ENCODE data around the gene DIS3L2.
"Not testable (repeated sequence)": the region's sequence is repeated elsewhere in the genome, so short reads cannot be mapped to it uniquely, and the experiment has no call there.

The DIS3L2 gene

DNA sequence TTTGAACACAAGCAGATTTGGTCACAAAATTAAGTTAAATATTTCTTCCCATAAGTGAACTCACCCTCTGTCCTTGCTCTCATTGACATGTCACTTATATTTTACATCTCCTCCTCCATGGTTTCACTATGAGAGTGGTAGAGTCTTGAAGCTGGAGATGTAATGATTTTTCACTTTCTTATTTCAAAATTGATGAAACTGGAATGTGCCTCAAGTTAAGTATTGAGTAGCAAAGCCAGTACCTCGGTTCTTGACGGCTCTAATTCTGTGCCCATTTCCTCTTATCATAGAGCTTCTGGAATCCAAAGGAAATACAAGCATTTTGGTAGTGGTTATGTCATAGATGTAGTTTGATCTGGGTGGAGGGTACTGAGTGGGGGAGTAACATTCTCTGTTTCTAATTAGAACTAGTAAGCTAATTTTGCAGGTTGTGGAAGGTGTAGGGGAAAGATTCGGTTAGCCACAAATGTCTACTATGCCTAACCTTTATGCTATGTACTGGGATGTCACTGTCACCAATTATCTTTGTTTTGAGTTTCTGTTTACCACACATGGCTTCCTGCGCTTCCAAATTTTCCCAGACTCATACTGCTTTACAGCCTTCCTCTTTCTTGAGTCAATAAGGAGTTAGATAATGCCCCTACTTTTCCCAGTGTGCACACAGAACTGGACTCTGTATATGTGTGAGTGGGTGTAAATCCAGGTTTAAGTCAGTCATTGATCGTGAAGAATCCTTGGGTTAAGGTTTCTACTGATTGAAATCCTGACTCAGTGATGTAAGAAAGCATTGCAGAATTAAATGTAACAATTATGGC, 96.8 kb downstream of the DIS3L2 start:
- DNase-seq, result no peak

DNA sequence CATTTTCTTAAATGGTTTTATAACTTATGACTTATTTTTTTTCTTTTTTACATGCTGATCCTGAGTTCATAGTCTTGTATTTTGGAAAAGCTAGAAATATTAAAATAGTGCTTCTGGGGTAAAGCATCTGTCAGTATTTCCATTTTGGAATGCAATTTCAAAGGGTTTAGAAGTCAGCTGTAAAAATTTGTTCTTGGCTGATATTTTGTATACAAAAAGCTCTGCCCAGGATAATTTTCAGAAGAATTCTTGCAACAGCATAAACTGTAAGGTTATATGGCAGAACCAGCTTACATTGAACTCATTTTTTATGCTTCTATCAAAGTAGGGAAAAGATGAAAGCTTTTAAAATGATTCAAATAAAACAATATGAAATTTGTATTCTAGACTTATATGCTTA, 97.4 kb downstream of the DIS3L2 start:
- no peak for DNase-seq

DNA sequence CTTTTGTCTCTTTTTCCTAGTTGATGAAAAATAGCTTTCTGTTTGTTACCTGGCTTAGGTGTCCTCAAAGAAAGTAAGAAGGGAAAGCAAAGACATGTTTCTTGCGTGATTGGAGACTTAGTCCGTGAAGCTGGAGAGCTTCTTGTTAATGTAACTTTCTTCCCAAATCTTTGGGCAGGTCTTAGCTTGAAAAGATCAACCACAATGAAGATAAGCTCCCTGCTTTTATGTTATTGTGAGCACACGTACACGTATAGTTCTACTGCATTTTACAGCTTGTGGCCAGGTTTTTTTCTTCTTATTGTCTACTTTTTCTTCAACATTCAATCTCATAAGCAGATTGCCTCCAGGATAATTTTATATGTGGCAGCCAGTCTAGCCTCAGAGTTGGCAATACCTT, 99.8 kb downstream of the DIS3L2 start:
- DNase-seq, result no peak

DNA sequence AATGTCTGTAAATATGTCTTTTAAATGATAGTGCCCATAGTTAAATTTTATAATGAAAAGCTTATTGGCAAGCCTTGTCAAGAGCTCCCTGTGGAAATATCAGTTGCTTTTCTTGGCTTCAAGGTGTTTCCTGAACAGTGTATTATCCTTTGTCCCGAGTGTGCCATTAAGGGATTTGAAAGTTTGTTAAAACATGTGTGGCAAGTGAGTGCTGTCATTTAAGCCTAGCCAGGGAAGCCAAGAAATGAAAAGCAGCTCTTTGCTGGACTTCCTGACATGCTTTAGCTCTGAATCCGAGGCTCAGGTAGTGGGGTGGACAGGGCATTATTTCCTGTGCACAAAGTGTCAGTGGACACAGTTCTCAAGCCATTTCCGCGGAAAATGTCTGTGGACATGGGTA, 111.5 kb downstream of the DIS3L2 start:
- DNase-seq, result no peak

GRCh38 chr2:232073699-232074098, 112.2 kb downstream of the DIS3L2 start:
- DNase-seq, result no peak

DNA sequence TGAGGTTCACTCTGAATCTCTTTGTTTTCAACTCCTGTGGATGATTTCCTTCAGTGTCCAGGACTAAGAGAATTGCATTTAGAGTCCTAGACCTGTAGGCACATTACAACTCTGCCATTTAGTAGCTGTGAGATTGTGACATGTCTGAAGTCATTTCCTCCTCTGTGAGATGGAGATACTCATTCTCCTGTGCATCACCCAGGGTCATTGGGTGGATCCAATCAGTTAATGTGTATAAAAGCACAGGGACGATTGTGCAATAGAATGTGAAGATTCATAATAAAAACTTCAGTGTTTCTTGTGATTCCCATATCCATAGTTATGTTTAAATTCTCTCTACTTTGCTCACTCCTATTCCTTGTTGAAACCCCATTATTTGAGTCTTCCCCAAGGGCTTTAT, 113.6 kb downstream of the DIS3L2 start:
- DNase-seq, result no peak

GRCh38 chr2:232075859-232076258, 114.3 kb downstream of the DIS3L2 start:
- DNase-seq, result no peak

- DNase-seq, result no peak
Measured at GRCh38 chr2:232076272-232076671, 114.8 kb downstream of the DIS3L2 start.

GRCh38 chr2:232076736-232077135, 115.2 kb downstream of the DIS3L2 start:
- DNase-seq, result no peak

GRCh38 chr2:232085164-232085563, 123.7 kb downstream of the DIS3L2 start:
- no peak for DNase-seq

- no peak for DNase-seq
Measured at GRCh38 chr2:232085826-232086425, 124.4 kb downstream of the DIS3L2 start.

DNA sequence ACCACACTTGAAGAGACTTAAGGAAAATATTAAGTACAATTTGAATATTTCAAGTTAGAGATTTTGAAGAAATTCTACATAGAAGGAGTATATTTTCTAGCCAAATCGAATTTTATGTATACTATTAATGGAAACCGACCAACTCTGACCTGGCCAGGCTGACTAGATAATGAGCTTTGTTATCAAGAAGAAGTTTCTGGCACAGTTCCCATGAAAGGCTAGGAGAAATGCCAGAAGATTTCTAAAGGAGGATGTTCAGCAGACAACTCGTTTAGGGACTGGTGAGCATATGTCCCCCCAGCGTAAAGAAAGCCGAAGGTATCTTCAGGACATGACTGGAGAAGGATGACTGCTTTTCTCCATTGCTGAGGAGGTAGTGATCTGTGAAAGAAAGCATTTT, 127.3 kb downstream of the DIS3L2 start:
- DNase-seq, result peak; percentile 5

DNA sequence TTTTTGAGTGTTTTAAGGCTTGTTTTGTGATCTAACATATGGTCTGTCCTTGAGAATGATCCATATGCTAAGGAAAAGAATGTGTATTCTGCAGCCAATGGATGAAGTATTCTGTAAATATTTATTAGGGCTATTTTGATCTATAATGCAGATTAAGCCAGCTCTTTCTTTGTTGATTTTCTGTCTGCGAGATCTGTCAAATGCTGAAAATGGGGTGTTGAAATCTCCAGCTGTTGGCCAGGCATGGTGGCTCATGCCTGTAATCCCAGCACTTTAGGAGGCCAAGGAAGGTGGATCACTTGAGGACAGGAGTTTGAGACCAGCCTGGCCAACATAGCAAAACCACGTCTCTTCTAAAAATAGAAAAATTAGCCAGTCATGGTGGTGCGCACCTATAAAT, 132.7 kb downstream of the DIS3L2 start:
- no peak for DNase-seq

GRCh38 chr2:232094883-232095282, 133.4 kb downstream of the DIS3L2 start:
- DNase-seq, result no peak

DNA sequence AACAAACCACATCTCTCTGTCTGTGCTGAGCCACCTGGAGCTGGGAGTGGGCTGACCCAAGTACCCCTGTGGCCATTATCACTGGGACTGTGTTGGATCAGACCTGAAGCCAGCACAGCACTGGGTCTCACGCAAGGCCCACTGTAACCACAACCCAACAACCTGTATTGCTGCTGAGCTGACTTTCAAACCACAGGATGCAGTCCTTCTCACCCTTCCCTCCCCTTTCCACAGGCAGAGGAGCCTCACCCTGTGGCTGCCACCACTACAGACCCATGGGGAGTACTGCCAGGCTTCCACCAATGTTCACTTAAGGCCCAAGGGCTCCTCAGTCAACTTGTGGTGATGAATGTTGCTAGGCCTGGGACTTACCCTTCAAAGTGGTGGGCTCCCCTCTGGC, 135.7 kb downstream of the DIS3L2 start:
- no peak for DNase-seq

- DNase-seq, result no peak
Measured at GRCh38 chr2:232097758-232098157, 136.2 kb downstream of the DIS3L2 start.

DNA sequence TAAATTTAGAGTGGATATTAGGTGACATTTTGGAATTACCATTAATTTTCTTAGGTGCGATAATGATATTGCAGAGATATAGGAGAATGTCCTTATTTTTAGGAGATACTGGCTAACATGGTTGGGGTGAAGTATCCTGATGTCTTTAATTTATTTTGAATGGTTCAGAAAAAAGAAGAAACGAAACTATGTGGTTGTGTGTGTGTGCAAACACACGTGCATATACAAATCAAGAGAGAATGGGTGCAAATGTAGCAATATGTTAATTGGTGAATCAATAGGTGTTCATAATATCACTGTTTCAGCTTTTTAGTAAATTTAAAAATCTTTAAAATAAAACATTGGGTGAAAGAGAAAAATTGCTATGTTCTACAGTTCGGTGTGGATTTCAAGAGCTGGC, 140.9 kb downstream of the DIS3L2 start:
- DNase-seq, result no peak

DNA sequence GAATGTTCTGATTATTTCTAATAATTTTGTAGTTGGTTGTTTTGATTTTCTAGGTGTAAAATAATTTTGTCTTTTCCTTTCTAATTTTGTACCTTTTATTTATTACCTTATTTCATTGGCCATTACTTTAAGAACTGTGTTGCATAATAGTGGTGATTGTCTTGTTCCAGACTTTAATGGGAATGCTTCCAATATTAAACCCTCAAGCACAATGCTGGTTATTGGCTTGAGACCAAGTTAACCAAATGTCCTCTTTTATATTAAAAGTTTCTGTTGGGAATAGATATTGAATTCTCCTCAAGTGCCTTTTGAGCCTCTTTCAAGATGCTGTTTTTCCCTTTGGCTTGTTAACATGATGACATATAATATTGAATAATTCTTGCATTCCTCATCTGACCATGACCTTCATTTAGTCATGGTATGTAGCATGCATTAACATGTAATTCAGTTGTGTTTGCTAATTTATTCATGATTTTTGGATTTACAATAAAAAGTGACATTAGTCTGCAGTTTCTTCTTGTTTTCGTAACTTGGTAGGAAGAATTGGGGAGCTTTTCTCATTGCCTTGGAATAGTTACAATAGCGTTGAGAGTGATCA, 141.7 kb downstream of the DIS3L2 start:
- peak; percentile 12 for DNase-seq

GRCh38 chr2:232104076-232104646, 142.6 kb downstream of the DIS3L2 start:
- DNase-seq, result no peak

- no peak for DNase-seq
Measured at GRCh38 chr2:232111551-232111950, 150.0 kb downstream of the DIS3L2 start.

- DNase-seq, result peak; percentile 1
Measured at GRCh38 chr2:232113821-232114220, 152.3 kb downstream of the DIS3L2 start.

- not testable (repeated sequence) for DNase-seq
Measured at GRCh38 chr2:232115728-232116361, 154.3 kb downstream of the DIS3L2 start.

GRCh38 chr2:232116852-232117251, 155.3 kb downstream of the DIS3L2 start:
- DNase-seq, result no peak

Data from fibroblast of skin of abdomen (primary cell).